Fibroblast of skin of scalp (primary cell): ENCODE data around the gene TXNRD1.
"Not testable (repeated sequence)": the region's sequence is repeated elsewhere in the genome, so short reads cannot be mapped to it uniquely, and the experiment has no call there.

Experiments used
- DNase-seq: peaks from one replicate; pipeline ENCODE4 v3.0.0-alpha.2; 2013

Gene TXNRD1

GRCh38 chr12:104374071-104374470 is 158.5 kb downstream of the TXNRD1 start:
- DNase-seq: no peak

GRCh38 chr12:104374806-104375205 is 159.2 kb downstream of the TXNRD1 start:
- DNase-seq: no peak

- peak; percentile 49 for DNase-seq
Measured at GRCh38 chr12:104375775-104376174, 160.2 kb downstream of the TXNRD1 start.

GRCh38 chr12:104376650-104377513 is 161.3 kb downstream of the TXNRD1 start:
- no peak for DNase-seq

GRCh38 chr12:104377514-104377812 is 161.9 kb downstream of the TXNRD1 start:
- DNase-seq: no peak

- DNase-seq: no peak
Measured at GRCh38 chr12:104378427-104378826, 162.8 kb downstream of the TXNRD1 start.

GRCh38 chr12:104381341-104381730 is 165.8 kb downstream of the TXNRD1 start:
- no peak for DNase-seq

GRCh38 chr12:104381731-104382480 is 166.3 kb downstream of the TXNRD1 start:
- peak; percentile 77 for DNase-seq

- DNase-seq: no peak
Measured at GRCh38 chr12:104384141-104384880, 168.7 kb downstream of the TXNRD1 start.

GRCh38 chr12:104385510-104385909 is 169.9 kb downstream of the TXNRD1 start:
- DNase-seq: no peak

- no peak for DNase-seq
Measured at GRCh38 chr12:104386461-104386860, 170.9 kb downstream of the TXNRD1 start.

GRCh38 chr12:104387190-104387589 is 171.6 kb downstream of the TXNRD1 start:
- DNase-seq: no peak

- not testable (repeated sequence) for DNase-seq
Measured at GRCh38 chr12:104394086-104394485, 178.5 kb downstream of the TXNRD1 start.
